Esophagus squamous epithelium (tissue), 5 donors: Measurements from ENCODE around the gene CCDC102B. TPM values are rescaled to one million over a fixed set of nuclear protein-coding genes. Genes with fewer than 3 reads are reported as not detected.

Experiments
- DNase-seq: peaks from one replicate; lab custom pipeline; 2025; lab: John Stamatoyannopoulos, UW
- H3K27ac ChIP-seq, 4 donors: fragments of 200-600 bp; sonication (generic); one replicate each; pipeline ENCODE4 v1.5.1; 2016 to 2019; ENCODE audit warnings: mild to moderate bottlenecking in 1 of 4
- H3K27me3 ChIP-seq, 4 donors: fragments of 200-600 bp; sonication (generic); 1 replicate in 3 of 4; 2 replicates in 1 of 4; pipeline versions ENCODE4 v1.5.1 to v1.6.0; 2017 to 2021; ENCODE audit warnings: antibody characterized with exemption in 1 of 4
- H3K36me3 ChIP-seq, 3 donors: fragments of 200-600 bp; sonication (generic); one replicate each; pipeline ENCODE4 v1.5.1; 2016 to 2019
- H3K4me1 ChIP-seq, 3 donors: fragments of 200-600 bp; sonication (generic); one replicate each; pipeline ENCODE4 v1.5.1; 2017 to 2019
- H3K4me3 ChIP-seq, 4 donors: fragments of 200-600 bp; sonication (generic); 1 replicate in 3 of 4; 2 replicates in 1 of 4; pipeline ENCODE4 v1.5.1; 2016 to 2019; ENCODE audit warnings: mild to moderate bottlenecking in 2 of 4, moderate library complexity in 1 of 4
- H3K9me3 ChIP-seq, 3 donors: fragments of 200-600 bp; sonication (generic); one replicate each; pipeline ENCODE4 v1.5.1; 2016 to 2019
- POLR2A ChIP-seq, 4 donors: fragments of 450-650 bp; IDR thresholded peaks; one replicate each; pipeline ENCODE4 v1.6.1; 2017; ENCODE audit warnings: antibody characterized with exemption in 4 of 4, mild to moderate bottlenecking in 4 of 4, moderate library complexity in 3 of 4
- WGBS, 2 donors: methylation state at CpG; one replicate each; pipeline ENCODE4 v1.1.5; 2018; 5-methylcytosine and 5-hydroxymethylcytosine counted together
- intact Hi-C: fragments of 100-400 bp; cut with DNase I; formaldehyde crosslinking; loops from one replicate; pipeline ENCODE4 v1.15.0; 2022
- total RNA-seq, 4 donors: library from RNA; depleted of rRNA; stranded (reverse); fragments of >200 nt; gene quantifications; one replicate each; pipeline ENCODE4 v1.1.0, GENCODE V29; 2016
- TF ChIP-seq, protein P1 (sequence below), 6 experiments: fragments of 450-650 bp in 4 of 6; fragments of 200-600 bp in 2 of 6; sonication (generic) in 2 of 6; IDR thresholded peaks; one replicate each; pipeline ENCODE4 v1.5.1; 2016 to 2019; ENCODE audit warnings: antibody characterized with exemption in 6 of 6, mild to moderate bottlenecking in 4 of 6, moderate library complexity in 4 of 6
- donor health status: DM: yes; HTN: yes; CAD: no.

CCDC102B gene
- total RNA-seq, 4 donors from 2014 or later, result 0.27 to 3.8 (median 2.8) TPM

DNA sequence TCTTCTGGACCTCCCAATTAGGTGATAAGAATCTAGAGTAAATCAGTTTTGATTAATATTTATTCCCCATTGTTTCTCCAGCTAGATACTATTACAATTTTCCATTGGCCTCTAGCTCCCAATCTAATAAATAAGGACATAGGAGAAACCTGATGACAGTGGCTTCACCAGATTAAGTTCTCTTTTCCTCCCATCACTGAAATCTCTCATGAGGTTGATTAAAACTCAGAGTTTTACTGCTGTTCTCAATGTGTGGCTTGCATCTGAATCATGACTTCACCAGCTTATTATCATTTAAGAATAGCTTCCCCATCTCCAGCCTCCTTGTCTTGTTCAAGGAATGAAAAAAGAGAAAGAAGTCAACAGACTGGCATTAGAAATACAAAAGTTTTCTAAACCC is 3.9 kb upstream of the CCDC102B start:
- intact Hi-C loops, result no loop called here
- H3K9me3 ChIP-seq, result no peaks in the 10 kb centered on the region
- no peaks in the 10 kb centered on the region for H3K4me1 ChIP-seq
- DNase-seq, result no peak
- H3K27ac ChIP-seq, result no peak overlapping the region
- TF ChIP-seq, protein P1, sequence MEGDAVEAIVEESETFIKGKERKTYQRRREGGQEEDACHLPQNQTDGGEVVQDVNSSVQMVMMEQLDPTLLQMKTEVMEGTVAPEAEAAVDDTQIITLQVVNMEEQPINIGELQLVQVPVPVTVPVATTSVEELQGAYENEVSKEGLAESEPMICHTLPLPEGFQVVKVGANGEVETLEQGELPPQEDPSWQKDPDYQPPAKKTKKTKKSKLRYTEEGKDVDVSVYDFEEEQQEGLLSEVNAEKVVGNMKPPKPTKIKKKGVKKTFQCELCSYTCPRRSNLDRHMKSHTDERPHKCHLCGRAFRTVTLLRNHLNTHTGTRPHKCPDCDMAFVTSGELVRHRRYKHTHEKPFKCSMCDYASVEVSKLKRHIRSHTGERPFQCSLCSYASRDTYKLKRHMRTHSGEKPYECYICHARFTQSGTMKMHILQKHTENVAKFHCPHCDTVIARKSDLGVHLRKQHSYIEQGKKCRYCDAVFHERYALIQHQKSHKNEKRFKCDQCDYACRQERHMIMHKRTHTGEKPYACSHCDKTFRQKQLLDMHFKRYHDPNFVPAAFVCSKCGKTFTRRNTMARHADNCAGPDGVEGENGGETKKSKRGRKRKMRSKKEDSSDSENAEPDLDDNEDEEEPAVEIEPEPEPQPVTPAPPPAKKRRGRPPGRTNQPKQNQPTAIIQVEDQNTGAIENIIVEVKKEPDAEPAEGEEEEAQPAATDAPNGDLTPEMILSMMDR (IDR thresholded peaks at IDR 0.05), result no peak
- TF ChIP-seq POLR2A (IDR thresholded peaks at IDR 0.05), result no peak
- no peaks in the 10 kb centered on the region for H3K27me3 ChIP-seq
- H3K36me3 ChIP-seq, result no peaks in the 10 kb centered on the region
- H3K4me3 ChIP-seq, result no peak overlapping the region

DNA sequence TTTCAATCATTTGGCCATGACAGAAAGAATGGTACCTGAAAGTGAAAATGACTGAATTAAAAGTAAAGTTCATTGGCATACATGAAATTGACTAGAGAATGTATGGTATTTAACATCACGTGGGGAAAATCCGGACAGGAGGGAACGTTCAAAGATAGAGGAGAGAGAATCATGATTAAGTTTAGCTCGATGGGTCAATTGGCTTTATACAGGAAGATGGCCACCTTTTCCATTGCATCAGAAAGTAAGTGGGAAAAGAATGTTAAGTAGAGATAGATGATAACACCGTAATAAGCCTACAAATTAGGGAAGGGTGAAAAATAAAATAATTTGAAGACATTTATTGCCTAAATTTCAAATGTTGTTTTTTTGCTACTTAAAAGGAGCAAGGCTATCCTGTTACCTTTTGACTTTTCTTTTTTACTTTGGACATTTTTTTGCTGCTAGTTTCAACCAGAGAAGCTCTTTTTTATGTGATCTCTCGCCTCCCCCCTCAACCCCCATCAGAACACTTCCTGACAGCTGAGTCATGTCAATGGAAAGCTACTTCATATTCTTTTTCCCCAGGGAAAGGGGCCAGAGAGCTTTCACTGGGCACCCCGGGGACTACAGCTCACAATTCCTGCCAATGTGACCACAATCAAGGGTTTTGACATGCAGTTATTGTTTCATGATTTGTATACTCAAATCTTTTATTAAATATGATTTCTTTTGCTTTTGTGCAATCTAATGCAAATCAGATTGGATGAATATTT is 767 bp upstream of the CCDC102B start:
- no peak for DNase-seq
- 60 to 63% methylated on average over 7 of the region's 7 CpGs for WGBS, 2 donors
- TF ChIP-seq POLR2A (IDR thresholded peaks at IDR 0.05), result no peak
- TF ChIP-seq, protein P1 (IDR thresholded peaks at IDR 0.05), result no peak

DNA sequence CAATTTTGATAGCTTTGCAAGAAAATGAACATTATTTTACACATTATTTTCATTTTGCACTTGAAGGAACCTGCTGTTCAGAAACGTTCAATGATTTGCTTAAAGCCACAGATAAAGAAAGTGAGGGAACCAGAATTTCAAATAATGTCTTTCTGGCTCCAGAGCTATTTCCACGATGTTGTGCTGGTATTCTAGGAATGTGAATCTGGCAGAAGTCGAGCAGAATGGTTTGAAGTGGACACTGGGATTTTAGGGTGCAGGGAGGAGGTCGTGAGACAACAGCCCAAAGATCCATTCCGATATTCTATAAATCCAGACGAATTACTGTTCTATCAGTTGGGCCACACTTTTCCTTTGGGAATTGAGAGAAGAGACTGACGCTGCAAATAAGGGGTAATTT is 2.2 kb downstream of the CCDC102B start:
- TF ChIP-seq POLR2A (IDR thresholded peaks at IDR 0.05), result no peak
- TF ChIP-seq, protein P1 (IDR thresholded peaks at IDR 0.05), result no peak
- intact Hi-C loops, result no loop called here
- Histone ChIP-seq H3K9me3 (no peaks in the 10 kb centered on the region), H3K27me3 (no peaks in the 10 kb centered on the region), H3K4me1 (no peaks in the 10 kb centered on the region), H3K4me3 (no peak overlapping the region), H3K36me3 (no peaks in the 10 kb centered on the region), H3K27ac (no peak overlapping the region)
- DNase-seq, result no peak
- WGBS, 2 donors, result 47 to 56% methylated on average over 7 of the region's 7 CpGs

More for the DNA sequence above, 767 bp upstream of the CCDC102B start:
- Histone ChIP-seq H3K27me3 (no peaks in the 10 kb centered on the region), H3K4me3 (no peak overlapping the region), H3K27ac (peak overlapping the region in 1 of 4 donors; percentile 30), H3K9me3 (no peaks in the 10 kb centered on the region), H3K4me1 (no peaks in the 10 kb centered on the region), H3K36me3 (no peaks in the 10 kb centered on the region)
- intact Hi-C loops, result no loop called here

DNA sequence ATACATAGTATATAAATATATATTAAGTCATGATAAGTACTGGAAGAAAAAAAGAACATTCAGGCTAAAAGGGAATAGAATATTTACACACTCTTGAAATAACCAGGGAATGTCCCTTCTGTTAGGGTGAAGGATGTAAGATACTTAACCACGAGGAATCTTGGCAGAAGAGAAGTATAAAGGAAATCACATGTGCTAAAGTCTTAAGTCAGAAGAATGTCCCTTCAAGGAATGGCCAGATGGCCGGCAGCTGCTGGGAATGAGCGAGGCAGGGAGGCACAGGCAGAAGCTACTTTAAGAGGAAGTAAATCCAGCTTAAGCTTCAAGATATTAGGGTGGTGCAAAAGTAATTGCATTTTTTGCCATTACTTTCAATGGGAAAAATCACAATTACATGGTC is 5.5 kb downstream of the CCDC102B start:
- H3K4me3 ChIP-seq, result no peak overlapping the region
- peak overlapping the region in 3 of 4 donors; percentile 11 to 59 (median 33) for H3K27ac ChIP-seq
- TF ChIP-seq, protein P1 (IDR thresholded peaks at IDR 0.05), result no peak
- TF ChIP-seq POLR2A (IDR thresholded peaks at IDR 0.05), result no peak
- intact Hi-C loops, result no loop called here
- 47 to 55% methylated on average over 3 of the region's 3 CpGs for WGBS, 2 donors
- H3K9me3 ChIP-seq, result no peaks in the 10 kb centered on the region
- no peaks in the 10 kb centered on the region for H3K27me3 ChIP-seq
- no peak for DNase-seq
- H3K4me1 ChIP-seq, result no peaks in the 10 kb centered on the region
- H3K36me3 ChIP-seq, result no peaks in the 10 kb centered on the region

DNA sequence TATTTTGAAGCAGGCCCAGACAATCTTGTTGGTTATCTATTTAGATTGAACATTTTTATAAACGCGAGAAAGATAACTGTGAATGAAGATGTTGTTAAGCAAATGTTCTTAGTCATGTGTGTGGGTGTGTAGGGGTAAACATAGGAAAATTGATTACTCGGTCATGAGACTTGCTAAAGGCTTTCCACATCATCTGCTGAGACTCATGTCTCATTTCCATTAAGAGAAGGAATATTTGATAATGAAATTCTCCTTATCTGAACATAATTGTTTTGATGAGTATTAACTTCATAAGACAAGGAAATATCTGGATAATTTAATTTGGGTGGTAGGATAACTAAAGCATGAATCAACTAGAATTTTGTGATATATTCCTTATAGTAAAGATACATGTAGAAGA is 19.7 kb downstream of the CCDC102B start:
- TF ChIP-seq POLR2A (IDR thresholded peaks at IDR 0.05), result no peak
- TF ChIP-seq, protein P1 (IDR thresholded peaks at IDR 0.05), result no peak
- Histone ChIP-seq H3K27ac (peak overlapping the region in 1 of 4 donors; percentile 4), H3K4me1 (no peaks in the 10 kb centered on the region), H3K36me3 (no peaks in the 10 kb centered on the region), H3K4me3 (no peak overlapping the region), H3K9me3 (no peaks in the 10 kb centered on the region), H3K27me3 (no peaks in the 10 kb centered on the region)
- no peak for DNase-seq
- intact Hi-C loops, result no loop called here
- WGBS, 2 donors, result 39 to 53% methylated on average over 3 of the region's 3 CpGs
